Endodermal cell (in vitro differentiated cells): Measurements from ENCODE around the gene GCM1. TPM values are rescaled to one million over a fixed set of nuclear protein-coding genes. Genes with fewer than 3 reads are reported as not detected.

Source experiments
- DNase-seq: peaks from one replicate; pipeline ENCODE4 v3.0.0-alpha.2; 2017
- H3K27ac ChIP-seq: 2 replicates; pipeline ENCODE4 v1.5.1; 2013; ENCODE audit warnings: mild to moderate bottlenecking, low read depth, low read length, moderate library complexity
- H3K27me3 ChIP-seq: 2 replicates; pipeline ENCODE4 v1.6.1; 2013; ENCODE audit warnings: mild to moderate bottlenecking, low read length, moderate library complexity; ENCODE audit not compliant: insufficient read depth, control insufficient read depth, poor library complexity, severe bottlenecking
- H3K36me3 ChIP-seq: 2 replicates; pipeline ENCODE4 v1.7.0; 2013; ENCODE audit warnings: mild to moderate bottlenecking, low read length, moderate library complexity; ENCODE audit not compliant: control insufficient read depth, insufficient read depth
- H3K4me1 ChIP-seq: one replicate; pipeline ENCODE4 v1.7.0; 2013; ENCODE audit warnings: low read length; ENCODE audit not compliant: control insufficient read depth, insufficient read depth
- H3K4me3 ChIP-seq: 2 replicates; pipeline ENCODE4 v1.5.1; 2013; ENCODE audit warnings: mild to moderate bottlenecking, low read length, moderate library complexity
- H3K9ac ChIP-seq: 2 replicates; pipeline ENCODE4 v1.6.1; 2013; ENCODE audit warnings: mild to moderate bottlenecking, low read length, moderate library complexity; ENCODE audit not compliant: poor library complexity, severe bottlenecking; ENCODE audit errors: extremely low read depth
- H3K9me3 ChIP-seq: 2 replicates; pipeline ENCODE4 v1.6.1; 2013; ENCODE audit warnings: mild to moderate bottlenecking, low read length, moderate library complexity; ENCODE audit not compliant: control insufficient read depth
- H3K27ac Mint-ChIP-seq: 2 replicates; pipeline ENCODE4 v1.8.0; 2020; ENCODE audit warnings: mixed read lengths
- H3K27me3 Mint-ChIP-seq: 2 replicates; pipeline ENCODE4 v1.8.0; 2021; ENCODE audit warnings: mild to moderate bottlenecking, mixed read lengths; ENCODE audit not compliant: insufficient read depth
- H3K36me3 Mint-ChIP-seq: 2 replicates; pipeline ENCODE4 v1.8.0; 2020; ENCODE audit warnings: low read depth, mixed read lengths
- H3K4me1 Mint-ChIP-seq: 2 replicates; pipeline ENCODE4 v1.8.0; 2020; ENCODE audit warnings: mixed read lengths
- H3K4me3 Mint-ChIP-seq: 2 replicates; pipeline ENCODE4 v1.8.0; 2020; ENCODE audit warnings: mild to moderate bottlenecking, moderate library complexity, mixed read lengths
- H3K9me3 Mint-ChIP-seq: 2 replicates; pipeline ENCODE4 v1.8.0; 2020; ENCODE audit warnings: mild to moderate bottlenecking, mixed read lengths
- CTCF ChIP-seq: fragments of 200-600 bp; sonication (generic); conservative IDR thresholded peaks from 2 replicates; pipeline ENCODE4 v1.5.0; 2021; ENCODE audit warnings: antibody characterized with exemption, mild to moderate bottlenecking
- WGBS, 2 experiments: methylation state at CpG; one replicate each; pipeline versions ENCODE4 v1.1.5 to v1.1.7; 2013; ENCODE audit warnings: missing lambda C conversion rate in 2 of 2, mixed read lengths in 1 of 2; ENCODE audit not compliant: insufficient coverage in 1 of 2, insufficient read length in 1 of 2; 5-methylcytosine and 5-hydroxymethylcytosine counted together
- total RNA-seq, 2 donors: library from RNA; stranded (reverse); fragmentation: NEBNext Ultra II Directional in 1 of 2; extraction: Animal tissue kit (Norgen Biotek cat#: 25700) in 1 of 2; gene quantifications; 2 replicates in 1 of 2; 3 replicates in 1 of 2; pipeline ENCODE4 v1.2.1, GENCODE V29; 2021

The GCM1 gene
- total RNA-seq, 2 donors from 2014 or later = not detected

- H3K4me1 Mint-ChIP-seq = peaks cover 11% of the 10 kb centered on the region
- H3K4me3 ChIP-seq = no peak overlapping the region
- no peak overlapping the region for H3K4me3 Mint-ChIP-seq
- no peaks in the 10 kb centered on the region for H3K36me3 Mint-ChIP-seq
- 88 to 95% methylated on average over 5 of the region's 5 CpGs for WGBS, 2 experiments
- H3K9me3 ChIP-seq = no peaks in the 10 kb centered on the region
- H3K27me3 ChIP-seq = no peaks in the 10 kb centered on the region
- H3K36me3 ChIP-seq = no peaks in the 10 kb centered on the region
- no peak overlapping the region for H3K27ac Mint-ChIP-seq
- H3K4me1 ChIP-seq = peaks cover 6% of the 10 kb centered on the region
- H3K27ac ChIP-seq = no peak overlapping the region
- DNase-seq = no peak
- H3K27me3 Mint-ChIP-seq = no peaks in the 10 kb centered on the region
- TF ChIP-seq CTCF = no peak
- no peak overlapping the region for H3K9ac ChIP-seq
- H3K9me3 Mint-ChIP-seq = no peaks in the 10 kb centered on the region
These were observed 19.8 kb downstream of the GCM1 start for GRCh38 chr6:53128842-53129241.

DNA sequence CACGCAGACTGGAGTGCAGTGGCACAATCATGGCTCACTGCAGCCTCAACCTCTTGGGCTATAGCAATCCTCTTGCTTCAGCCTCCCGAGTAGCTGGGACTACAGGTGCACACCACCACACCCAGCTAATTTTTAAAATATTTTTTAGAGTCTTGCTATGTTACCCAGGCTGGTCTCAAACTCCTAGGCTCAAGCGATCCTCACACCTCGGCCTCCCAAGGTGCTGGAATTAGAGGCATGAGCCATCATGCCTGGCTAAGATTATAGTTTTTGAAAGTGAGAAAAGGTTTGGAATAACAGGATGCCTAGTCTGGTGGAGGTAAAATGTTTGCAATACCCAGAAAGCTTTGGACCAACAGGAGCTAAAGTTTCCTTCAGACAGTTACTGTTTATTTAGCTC, 23.4 kb downstream of the GCM1 start:
- Mint-ChIP-seq H3K4me3 (no peak overlapping the region), H3K36me3 (no peaks in the 10 kb centered on the region), H3K4me1 (peaks cover 2% of the 10 kb centered on the region), H3K27me3 (no peaks in the 10 kb centered on the region), H3K27ac (no peak overlapping the region), H3K9me3 (no peaks in the 10 kb centered on the region)
- H3K36me3 ChIP-seq = no peaks in the 10 kb centered on the region
- TF ChIP-seq CTCF = no peak
- no peaks in the 10 kb centered on the region for H3K27me3 ChIP-seq
- 88 to 96% methylated on average over 3 to 4 of the region's 4 CpGs for WGBS, 2 experiments
- H3K9me3 ChIP-seq = no peaks in the 10 kb centered on the region
- no peak overlapping the region for H3K9ac ChIP-seq
- no peak overlapping the region for H3K4me3 ChIP-seq
- no peaks in the 10 kb centered on the region for H3K4me1 ChIP-seq
- DNase-seq = no peak
- H3K27ac ChIP-seq = no peak overlapping the region

DNA sequence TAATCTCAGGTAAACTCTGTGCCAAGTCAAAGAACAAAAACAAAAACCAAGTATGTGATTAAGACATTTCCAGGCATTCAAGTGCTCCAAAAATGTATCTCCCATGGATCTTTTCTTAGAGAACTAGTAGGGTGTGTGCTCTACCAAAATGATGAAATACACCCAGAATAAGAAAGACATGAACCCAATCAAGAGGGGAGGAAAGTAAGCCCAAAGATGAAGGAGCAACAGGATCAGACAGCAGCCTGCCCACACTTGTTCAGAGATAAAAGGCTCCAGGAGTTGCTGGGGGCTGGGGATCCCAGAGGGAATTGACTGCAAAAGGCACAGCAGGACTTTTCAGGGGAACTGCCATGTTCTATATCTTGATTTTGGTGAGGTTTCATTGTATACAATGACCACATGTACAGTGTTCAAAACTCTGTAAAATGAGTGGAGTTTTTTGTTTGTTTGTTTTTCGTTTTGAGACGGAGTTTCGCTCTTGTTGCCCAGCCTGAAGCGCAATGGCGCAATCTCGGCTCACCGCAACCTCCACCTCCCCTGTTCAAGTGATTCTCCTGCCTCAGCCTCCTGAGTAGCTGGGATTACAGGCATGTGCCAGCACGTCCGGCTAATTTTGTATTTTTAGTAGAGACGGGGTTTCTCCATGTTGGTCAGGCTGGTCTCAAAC, 24.4 kb downstream of the GCM1 start:
- DNase-seq = no peak
- H3K27ac Mint-ChIP-seq = no peak overlapping the region
- Histone ChIP-seq H3K9ac (no peak overlapping the region), H3K4me1 (no peaks in the 10 kb centered on the region), H3K4me3 (no peak overlapping the region), H3K27ac (no peak overlapping the region), H3K9me3 (no peaks in the 10 kb centered on the region), H3K36me3 (no peaks in the 10 kb centered on the region), H3K27me3 (no peaks in the 10 kb centered on the region)
- no peak overlapping the region for H3K4me3 Mint-ChIP-seq
- 92 to 98% methylated on average over 7 to 10 of the region's 10 CpGs for WGBS, 2 experiments
- peaks cover 6% of the 10 kb centered on the region for H3K4me1 Mint-ChIP-seq
- no peaks in the 10 kb centered on the region for H3K27me3 Mint-ChIP-seq
- H3K9me3 Mint-ChIP-seq = no peaks in the 10 kb centered on the region
- no peaks in the 10 kb centered on the region for H3K36me3 Mint-ChIP-seq
- no peak for TF ChIP-seq CTCF
